HepG2 (cell line): ENCODE measurements around the gene TTC28. TPM values are rescaled to one million over a fixed set of nuclear protein-coding genes. Genes with fewer than 3 reads are reported as not detected.

Source experiments
- ATAC-seq: fragments of 200-7000 bp; cut with Tn5 transposase; 3 replicates; pipeline ENCODE4 v1.9.1; 2020; ENCODE audit warnings: mild to moderate bottlenecking, moderate library complexity
- BruUV-seq: library from RNA; stranded (reverse); fragments of 400-500 nt; replicated peaks from 2 replicates; lab custom pipeline; 2021; lab: Mats Ljungman, UMichigan
- CTCF ChIA-PET: fragments of 300-600 bp; formaldehyde crosslinking; extraction: SDS; loops from one replicate; lab custom pipeline; 2021; ENCODE audit warnings: low total read pairs, inconsistent platforms, low intra/inter-chr PET ratio; lab: Yijun Ruan, JAX
- POLR2A ChIA-PET: fragments of 350-600 bp; sonication (Branson Sonifier 250); formaldehyde crosslinking; loops from one replicate; lab custom pipeline; 2020; ENCODE audit warnings: antibody characterized with exemption, inconsistent platforms; lab: Yijun Ruan, JAX
- DNase-seq: peaks from one replicate; pipeline ENCODE4 v3.0.0-alpha.2; 2015; ENCODE audit warnings: low spot score
- FAIRE-seq: peaks from 3 replicates; lab custom pipeline; 2011; peaks lifted over from hg19 to GRCh38; lab: Jason Lieb, UNC
- H2AFZ ChIP-seq: one replicate; pipeline ENCODE4 v1.6.1; 2011; ENCODE audit warnings: low read length, inconsistent platforms
- H3K27ac ChIP-seq: fragments of 300-600 bp; 3 replicates; pipeline ENCODE4 v1.8.0; 2011; ENCODE audit warnings: mixed run types, mild to moderate bottlenecking, mixed read lengths, low read length, inconsistent platforms; ENCODE audit not compliant: insufficient read depth; ENCODE audit errors: extremely low read length
- H3K27me3 ChIP-seq, 2 experiments: fragments of 200-600 bp in 1 of 2; 2 replicates in 1 of 2; 3 replicates in 1 of 2; pipeline versions ENCODE4 v1.6.0 to v1.8.0; 2011; ENCODE audit warnings: low read length in 2 of 2, mild to moderate bottlenecking in 2 of 2, moderate library complexity in 2 of 2, inconsistent platforms in 1 of 2; ENCODE audit not compliant: insufficient read depth in 2 of 2, control insufficient read depth in 1 of 2
- H3K36me3 ChIP-seq, 2 experiments: fragments of 200-600 bp in 1 of 2; replicated peaks in 1 of 2; 2 replicates in 1 of 2; 3 replicates in 1 of 2; pipeline versions ENCODE4 v1.5.1 to v1.8.0; 2011; ENCODE audit warnings: low read length in 2 of 2, inconsistent platforms in 1 of 2; ENCODE audit not compliant: insufficient read depth in 2 of 2, control insufficient read depth in 1 of 2
- H3K4me1 ChIP-seq: 2 replicates; pipeline ENCODE4 v1.5.1; 2012; ENCODE audit warnings: low read length, inconsistent platforms; ENCODE audit not compliant: insufficient read depth
- H3K4me2 ChIP-seq: 2 replicates; pipeline ENCODE4 v1.6.0; 2011; ENCODE audit warnings: low read depth, low read length, inconsistent platforms
- H3K4me3 ChIP-seq, 3 experiments: fragments of 200-600 bp in 1 of 3; sonication (generic), shearing (Covaris generic) in 1 of 3; replicated peaks in 1 of 3; 2 replicates each; pipeline ENCODE4 v1.5.1; 2011 to 2016; ENCODE audit warnings: low read length in 3 of 3, inconsistent platforms in 2 of 3, low read depth in 2 of 3, mild to moderate bottlenecking in 2 of 3, control low read depth in 1 of 3, mixed read lengths in 1 of 3; ENCODE audit not compliant: insufficient read depth in 1 of 3
- H3K79me2 ChIP-seq: one replicate; pipeline ENCODE4 v1.6.1; 2011; ENCODE audit warnings: low read length, inconsistent platforms; ENCODE audit not compliant: insufficient read depth
- H3K9ac ChIP-seq: 2 replicates; pipeline ENCODE4 v1.6.0; 2011; ENCODE audit warnings: mild to moderate bottlenecking, low read depth, low read length, inconsistent platforms; ENCODE audit not compliant: insufficient read depth
- H3K9me3 ChIP-seq: 2 replicates; pipeline ENCODE4 v1.5.1; 2012; ENCODE audit warnings: mild to moderate bottlenecking, low read length
- H4K20me1 ChIP-seq: 2 replicates; pipeline ENCODE4 v1.6.0; 2011; ENCODE audit warnings: inconsistent platforms, mild to moderate bottlenecking, low read length, moderate library complexity; ENCODE audit not compliant: insufficient read depth
- ARNT ChIP-seq: fragments of 450-650 bp; IDR thresholded peaks from 2 replicates; pipeline ENCODE4 v1.6.1; 2017
- GLI4 ChIP-seq: sonication (generic); formaldehyde crosslinking; IDR thresholded peaks from 2 replicates; pipeline ENCODE4 v1.5.1; 2020; ENCODE audit warnings: missing genetic modification reagents, mild to moderate bottlenecking, moderate library complexity, borderline replicate concordance
- RCOR2 ChIP-seq: IDR thresholded peaks from 2 replicates; pipeline ENCODE4 v1.6.1; 2016; ENCODE audit warnings: missing biosample characterization, missing genetic modification reagents
- ZNF513 ChIP-seq: sonication (generic); formaldehyde crosslinking; conservative IDR thresholded peaks from 2 replicates; pipeline ENCODE4 v1.5.0; 2020; ENCODE audit warnings: missing genetic modification reagents
- ZNF800 ChIP-seq: sonication (generic); formaldehyde crosslinking; IDR thresholded peaks from 2 replicates; pipeline ENCODE4 v1.4.0; 2020; ENCODE audit warnings: missing genetic modification reagents
- WGBS: methylation state at CpG from one replicate; pipeline ENCODE4 v1.1.6; 2017; ENCODE audit warnings: low lambda C conversion rate; 5-methylcytosine and 5-hydroxymethylcytosine counted together
- in situ Hi-C: cut with HindIII; loops from 2 replicates; pipeline ENCODE4 v1.10.0; 2017; ENCODE audit warnings: low pct_unique_long_range_greater_than_20kb; ENCODE audit not compliant: extremely low pct_ligation_motif_present
- intact Hi-C: fragments of 100-400 bp; cut with micrococcal nuclease; formaldehyde crosslinking; loops from one replicate; pipeline ENCODE4 v1.10.0; 2022; ENCODE audit not compliant: unreplicated experiment
- polyA plus RNA-seq, 8 experiments: library from polyadenylated mRNA; depleted of rRNA in 3 of 8; stranded (reverse) in 7 of 8; unstranded in 1 of 8; fragments of >200 nt; fragmentation: Illumina TruSeq in 4 of 8; extraction: Trizol in 4 of 8; gene quantifications; 2 replicates each; pipeline versions ENCODE4 v1.2.1 to v1.2.3, GENCODE V29; 2011 to 2016; ENCODE audit warnings: low read depth in 4 of 8, missing spikeins in 1 of 8, mixed read lengths in 1 of 8; ENCODE audit not compliant: insufficient read depth in 1 of 8
- total RNA-seq, 5 experiments: library from RNA; depleted of rRNA; stranded (reverse); fragments of >200 nt; fragmentation: Illumina TruSeq; extraction: Trizol; gene quantifications; 2 replicates each; pipeline ENCODE4 v1.2.3, GENCODE V29; 2016; ENCODE audit warnings: low read depth in 1 of 5

The TTC28 gene
- total and polyA plus RNA-seq, 2 of the 13 experiments (the other 11 are each of a cell fraction or from before 2014, with no cell fraction given), result 4.2 to 13.1 TPM

- no peak for TF ChIP-seq ZNF513 (CRISPR knock-in tag)
- no peak for TF ChIP-seq ZNF800 (CRISPR knock-in tag)
- no peak for TF ChIP-seq RCOR2
- no peak for TF ChIP-seq ARNT
Observed at GRCh38 chr22:27976586-27976985, 703.1 kb downstream of the TTC28 start (continued).

GRCh38 chr22:27975381-27976013 lies 704.1 kb downstream of the TTC28 start:
- CTCF ChIA-PET, result no interaction called here
- no peak for DNase-seq
- intact Hi-C loops, result loop anchor here (10.0 kb wide), 1 partner anchor 61 kb away; the partner anchor contains the start of gene PITPNB
- Histone ChIP-seq H4K20me1 (no peaks in the 10 kb centered on the region), H3K27ac (no peak overlapping the region), H3K79me2 (no peaks in the 10 kb centered on the region), H3K4me1 (no peaks in the 10 kb centered on the region)
- 90% methylated on average over 16 of the region's 16 CpGs for WGBS
- FAIRE-seq, result no peak
- TF ChIP-seq GLI4 (CRISPR knock-in tag), result no peak
- TF ChIP-seq, all 625 proteins: peak for 0
- POLR2A ChIA-PET, result interaction anchor here (0.6 kb wide), 1 partner anchor 500 kb away, joined by 3 read pairs; no protein-coding TSS in a partner anchor
- Histone ChIP-seq H3K27me3 (no peaks in the 10 kb centered on the region), H2AFZ (no peak overlapping the region), H3K9me3 (peaks cover 4% of the 10 kb centered on the region), H3K4me3 (no peak overlapping the region), H3K9ac (no peak overlapping the region), H3K36me3 (peaks cover 1 to 5% of the 10 kb centered on the region in 2 experiments; a peak in 2 of 5 replicates), H3K4me2 (no peak overlapping the region)
- in situ Hi-C loops, result no loop called here
- BruUV-seq, result no TSS peak
- ATAC-seq, result no peak
